ENCODE results near the gene PAPPA. TPM values are rescaled to one million over a fixed set of nuclear protein-coding genes. Genes with fewer than 3 reads are reported as not detected.

The PAPPA gene
- total and polyA plus RNA-seq, 9 of the 15 experiments (the other 6 are each of a cell fraction or from before 2014, with no cell fraction given) = 0.06 to 0.18 (median 0.11) TPM

- TF ChIP-seq MEIS2 (IDR thresholded peaks at IDR 0.05; ENCODE audit: partially characterized antibody) = peak; percentile 54
- no peak for TF ChIP-seq ZNF695 (CRISPR knock-in tag; IDR thresholded peaks at IDR 0.05)
- peak; percentile 62; the same call in 1 of the 2 replicates for TF ChIP-seq SMAD3 (CRISPR knock-in tag; conservative IDR thresholded peaks at IDR 0.05)
- TF ChIP-seq GATAD2A (IDR thresholded peaks at IDR 0.05) = peak; percentile 7; the same call in 1 of the 2 replicates
- peak; percentile 79 for TF ChIP-seq L3MBTL2 (IDR thresholded peaks at IDR 0.05)
- TF ChIP-seq ZBTB1 (CRISPR knock-in tag; IDR thresholded peaks at IDR 0.05; ENCODE audit: borderline replicate concordance, low read depth) = no peak
- TF ChIP-seq, protein P1, sequence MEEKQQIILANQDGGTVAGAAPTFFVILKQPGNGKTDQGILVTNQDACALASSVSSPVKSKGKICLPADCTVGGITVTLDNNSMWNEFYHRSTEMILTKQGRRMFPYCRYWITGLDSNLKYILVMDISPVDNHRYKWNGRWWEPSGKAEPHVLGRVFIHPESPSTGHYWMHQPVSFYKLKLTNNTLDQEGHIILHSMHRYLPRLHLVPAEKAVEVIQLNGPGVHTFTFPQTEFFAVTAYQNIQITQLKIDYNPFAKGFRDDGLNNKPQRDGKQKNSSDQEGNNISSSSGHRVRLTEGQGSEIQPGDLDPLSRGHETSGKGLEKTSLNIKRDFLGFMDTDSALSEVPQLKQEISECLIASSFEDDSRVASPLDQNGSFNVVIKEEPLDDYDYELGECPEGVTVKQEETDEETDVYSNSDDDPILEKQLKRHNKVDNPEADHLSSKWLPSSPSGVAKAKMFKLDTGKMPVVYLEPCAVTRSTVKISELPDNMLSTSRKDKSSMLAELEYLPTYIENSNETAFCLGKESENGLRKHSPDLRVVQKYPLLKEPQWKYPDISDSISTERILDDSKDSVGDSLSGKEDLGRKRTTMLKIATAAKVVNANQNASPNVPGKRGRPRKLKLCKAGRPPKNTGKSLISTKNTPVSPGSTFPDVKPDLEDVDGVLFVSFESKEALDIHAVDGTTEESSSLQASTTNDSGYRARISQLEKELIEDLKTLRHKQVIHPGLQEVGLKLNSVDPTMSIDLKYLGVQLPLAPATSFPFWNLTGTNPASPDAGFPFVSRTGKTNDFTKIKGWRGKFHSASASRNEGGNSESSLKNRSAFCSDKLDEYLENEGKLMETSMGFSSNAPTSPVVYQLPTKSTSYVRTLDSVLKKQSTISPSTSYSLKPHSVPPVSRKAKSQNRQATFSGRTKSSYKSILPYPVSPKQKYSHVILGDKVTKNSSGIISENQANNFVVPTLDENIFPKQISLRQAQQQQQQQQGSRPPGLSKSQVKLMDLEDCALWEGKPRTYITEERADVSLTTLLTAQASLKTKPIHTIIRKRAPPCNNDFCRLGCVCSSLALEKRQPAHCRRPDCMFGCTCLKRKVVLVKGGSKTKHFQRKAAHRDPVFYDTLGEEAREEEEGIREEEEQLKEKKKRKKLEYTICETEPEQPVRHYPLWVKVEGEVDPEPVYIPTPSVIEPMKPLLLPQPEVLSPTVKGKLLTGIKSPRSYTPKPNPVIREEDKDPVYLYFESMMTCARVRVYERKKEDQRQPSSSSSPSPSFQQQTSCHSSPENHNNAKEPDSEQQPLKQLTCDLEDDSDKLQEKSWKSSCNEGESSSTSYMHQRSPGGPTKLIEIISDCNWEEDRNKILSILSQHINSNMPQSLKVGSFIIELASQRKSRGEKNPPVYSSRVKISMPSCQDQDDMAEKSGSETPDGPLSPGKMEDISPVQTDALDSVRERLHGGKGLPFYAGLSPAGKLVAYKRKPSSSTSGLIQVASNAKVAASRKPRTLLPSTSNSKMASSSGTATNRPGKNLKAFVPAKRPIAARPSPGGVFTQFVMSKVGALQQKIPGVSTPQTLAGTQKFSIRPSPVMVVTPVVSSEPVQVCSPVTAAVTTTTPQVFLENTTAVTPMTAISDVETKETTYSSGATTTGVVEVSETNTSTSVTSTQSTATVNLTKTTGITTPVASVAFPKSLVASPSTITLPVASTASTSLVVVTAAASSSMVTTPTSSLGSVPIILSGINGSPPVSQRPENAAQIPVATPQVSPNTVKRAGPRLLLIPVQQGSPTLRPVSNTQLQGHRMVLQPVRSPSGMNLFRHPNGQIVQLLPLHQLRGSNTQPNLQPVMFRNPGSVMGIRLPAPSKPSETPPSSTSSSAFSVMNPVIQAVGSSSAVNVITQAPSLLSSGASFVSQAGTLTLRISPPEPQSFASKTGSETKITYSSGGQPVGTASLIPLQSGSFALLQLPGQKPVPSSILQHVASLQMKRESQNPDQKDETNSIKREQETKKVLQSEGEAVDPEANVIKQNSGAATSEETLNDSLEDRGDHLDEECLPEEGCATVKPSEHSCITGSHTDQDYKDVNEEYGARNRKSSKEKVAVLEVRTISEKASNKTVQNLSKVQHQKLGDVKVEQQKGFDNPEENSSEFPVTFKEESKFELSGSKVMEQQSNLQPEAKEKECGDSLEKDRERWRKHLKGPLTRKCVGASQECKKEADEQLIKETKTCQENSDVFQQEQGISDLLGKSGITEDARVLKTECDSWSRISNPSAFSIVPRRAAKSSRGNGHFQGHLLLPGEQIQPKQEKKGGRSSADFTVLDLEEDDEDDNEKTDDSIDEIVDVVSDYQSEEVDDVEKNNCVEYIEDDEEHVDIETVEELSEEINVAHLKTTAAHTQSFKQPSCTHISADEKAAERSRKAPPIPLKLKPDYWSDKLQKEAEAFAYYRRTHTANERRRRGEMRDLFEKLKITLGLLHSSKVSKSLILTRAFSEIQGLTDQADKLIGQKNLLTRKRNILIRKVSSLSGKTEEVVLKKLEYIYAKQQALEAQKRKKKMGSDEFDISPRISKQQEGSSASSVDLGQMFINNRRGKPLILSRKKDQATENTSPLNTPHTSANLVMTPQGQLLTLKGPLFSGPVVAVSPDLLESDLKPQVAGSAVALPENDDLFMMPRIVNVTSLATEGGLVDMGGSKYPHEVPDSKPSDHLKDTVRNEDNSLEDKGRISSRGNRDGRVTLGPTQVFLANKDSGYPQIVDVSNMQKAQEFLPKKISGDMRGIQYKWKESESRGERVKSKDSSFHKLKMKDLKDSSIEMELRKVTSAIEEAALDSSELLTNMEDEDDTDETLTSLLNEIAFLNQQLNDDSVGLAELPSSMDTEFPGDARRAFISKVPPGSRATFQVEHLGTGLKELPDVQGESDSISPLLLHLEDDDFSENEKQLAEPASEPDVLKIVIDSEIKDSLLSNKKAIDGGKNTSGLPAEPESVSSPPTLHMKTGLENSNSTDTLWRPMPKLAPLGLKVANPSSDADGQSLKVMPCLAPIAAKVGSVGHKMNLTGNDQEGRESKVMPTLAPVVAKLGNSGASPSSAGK (IDR thresholded peaks at IDR 0.05) = peak; percentile 56
- TF ChIP-seq HIVEP1 (CRISPR knock-in tag; IDR thresholded peaks at IDR 0.05) = no peak
- TF ChIP-seq, protein P2, sequence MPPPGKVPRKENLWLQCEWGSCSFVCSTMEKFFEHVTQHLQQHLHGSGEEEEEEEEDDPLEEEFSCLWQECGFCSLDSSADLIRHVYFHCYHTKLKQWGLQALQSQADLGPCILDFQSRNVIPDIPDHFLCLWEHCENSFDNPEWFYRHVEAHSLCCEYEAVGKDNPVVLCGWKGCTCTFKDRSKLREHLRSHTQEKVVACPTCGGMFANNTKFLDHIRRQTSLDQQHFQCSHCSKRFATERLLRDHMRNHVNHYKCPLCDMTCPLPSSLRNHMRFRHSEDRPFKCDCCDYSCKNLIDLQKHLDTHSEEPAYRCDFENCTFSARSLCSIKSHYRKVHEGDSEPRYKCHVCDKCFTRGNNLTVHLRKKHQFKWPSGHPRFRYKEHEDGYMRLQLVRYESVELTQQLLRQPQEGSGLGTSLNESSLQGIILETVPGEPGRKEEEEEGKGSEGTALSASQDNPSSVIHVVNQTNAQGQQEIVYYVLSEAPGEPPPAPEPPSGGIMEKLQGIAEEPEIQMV (tag; conservative IDR thresholded peaks at IDR 0.05; ENCODE audit: low read depth) = peak; percentile 58; the same call in 1 of the 2 replicates
- TF ChIP-seq GATA2 (CRISPR knock-in tag; IDR thresholded peaks at IDR 0.05) = peak; percentile 62; the same call in 1 of the 2 replicates
- TF ChIP-seq ZNF830 (CRISPR knock-in tag; IDR thresholded peaks at IDR 0.05) = no peak
- no peak for TF ChIP-seq SREBF2 (CRISPR knock-in tag; IDR thresholded peaks at IDR 0.05)
- TF ChIP-seq CREB1 (IDR thresholded peaks at IDR 0.05) = peak; percentile 52; the same call in 1 of the 2 replicates
- TF ChIP-seq CREB1 (CRISPR knock-in tag; IDR thresholded peaks at IDR 0.05) = peak; percentile 39; the same call in 1 of the 2 replicates
- peak; percentile 42; the same call in 1 of the 2 replicates for TF ChIP-seq RAD51 (IDR thresholded peaks at IDR 0.05; ENCODE audit: borderline replicate concordance, low read depth)
- peak; percentile 41; the same call in 1 of the 2 replicates for TF ChIP-seq ZBTB17 (CRISPR knock-in tag; IDR thresholded peaks at IDR 0.05)
Observed at GRCh38 chr9:116422119-116422979, 268.8 kb downstream of the PAPPA start (continued).
